Right atrium auricular region (tissue), 2 donors: Measurements from ENCODE around the gene PNPLA5. TPM values are rescaled to one million over a fixed set of nuclear protein-coding genes. Genes with fewer than 3 reads are reported as not detected.

Experiments
- DNase-seq: peaks from one replicate; pipeline ENCODE4 v3.0.0-alpha.2; 2019; ENCODE audit warnings: low spot score
- H3K27ac ChIP-seq, 2 donors: fragments of 200-600 bp; sonication (generic); 1 replicate in 1 of 2; 2 replicates in 1 of 2; pipeline ENCODE4 v1.5.1; 2016 to 2019
- H3K27me3 ChIP-seq, 2 donors: fragments of 200-600 bp; sonication (generic); one replicate each; pipeline versions ENCODE4 v1.5.1 to v1.6.0; 2017 to 2019
- H3K36me3 ChIP-seq: fragments of 200-600 bp; sonication (generic); one replicate; pipeline ENCODE4 v1.5.1; 2016
- H3K4me1 ChIP-seq, 2 donors: fragments of 200-600 bp; sonication (generic); one replicate each; pipeline versions ENCODE4 v1.5.1 to v1.6.0; 2017 to 2019
- H3K4me3 ChIP-seq, 2 donors: fragments of 200-600 bp; sonication (generic); 1 replicate in 1 of 2; 2 replicates in 1 of 2; pipeline ENCODE4 v1.5.1; 2017 to 2019; ENCODE audit warnings: mild to moderate bottlenecking in 1 of 2, moderate library complexity in 1 of 2
- H3K9me3 ChIP-seq, 2 donors: fragments of 200-600 bp; sonication (generic); one replicate each; pipeline ENCODE4 v1.5.1; 2019
- total RNA-seq, 2 donors: library from RNA; depleted of rRNA; stranded (reverse); fragments of >200 nt; gene quantifications; one replicate each; pipeline ENCODE4 v1.1.0, GENCODE V29; 2016
- TF ChIP-seq, protein P1 (sequence below), 2 donors: fragments of 200-600 bp; sonication (generic); IDR thresholded peaks; one replicate each; pipeline ENCODE4 v1.5.1; 2019; ENCODE audit warnings: antibody characterized with exemption in 2 of 2

PNPLA5 gene
- total RNA-seq, 2 donors from 2014 or later = not detected

DNA sequence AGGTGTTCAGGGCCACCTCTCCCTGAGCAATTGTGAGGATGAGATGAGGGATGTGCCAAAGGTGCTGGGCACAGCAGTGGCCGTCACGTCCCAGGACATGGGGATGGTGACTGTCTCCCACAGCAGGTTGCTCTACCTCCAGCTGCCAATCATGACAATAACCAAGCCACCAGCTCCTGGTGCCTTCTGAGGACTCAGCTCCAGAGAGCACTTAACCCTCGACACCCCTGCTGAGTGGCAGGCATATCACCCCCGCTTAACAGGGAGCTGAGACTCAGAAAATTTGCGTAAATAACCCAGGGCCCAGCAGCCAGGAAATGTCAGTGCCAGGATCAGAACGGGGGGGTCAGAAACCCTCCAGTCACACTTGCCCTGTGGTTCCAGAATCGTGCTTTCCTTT is 8.4 kb upstream of the PNPLA5 start:
- H3K9me3 ChIP-seq = no peaks in the 10 kb centered on the region
- H3K36me3 ChIP-seq = no peaks in the 10 kb centered on the region
- DNase-seq = no peak
- H3K27ac ChIP-seq = no peak overlapping the region
- H3K27me3 ChIP-seq = no peaks in the 10 kb centered on the region
- no peak overlapping the region for H3K4me3 ChIP-seq
- TF ChIP-seq, protein P1, sequence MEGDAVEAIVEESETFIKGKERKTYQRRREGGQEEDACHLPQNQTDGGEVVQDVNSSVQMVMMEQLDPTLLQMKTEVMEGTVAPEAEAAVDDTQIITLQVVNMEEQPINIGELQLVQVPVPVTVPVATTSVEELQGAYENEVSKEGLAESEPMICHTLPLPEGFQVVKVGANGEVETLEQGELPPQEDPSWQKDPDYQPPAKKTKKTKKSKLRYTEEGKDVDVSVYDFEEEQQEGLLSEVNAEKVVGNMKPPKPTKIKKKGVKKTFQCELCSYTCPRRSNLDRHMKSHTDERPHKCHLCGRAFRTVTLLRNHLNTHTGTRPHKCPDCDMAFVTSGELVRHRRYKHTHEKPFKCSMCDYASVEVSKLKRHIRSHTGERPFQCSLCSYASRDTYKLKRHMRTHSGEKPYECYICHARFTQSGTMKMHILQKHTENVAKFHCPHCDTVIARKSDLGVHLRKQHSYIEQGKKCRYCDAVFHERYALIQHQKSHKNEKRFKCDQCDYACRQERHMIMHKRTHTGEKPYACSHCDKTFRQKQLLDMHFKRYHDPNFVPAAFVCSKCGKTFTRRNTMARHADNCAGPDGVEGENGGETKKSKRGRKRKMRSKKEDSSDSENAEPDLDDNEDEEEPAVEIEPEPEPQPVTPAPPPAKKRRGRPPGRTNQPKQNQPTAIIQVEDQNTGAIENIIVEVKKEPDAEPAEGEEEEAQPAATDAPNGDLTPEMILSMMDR (IDR thresholded peaks at IDR 0.05) = no peak
- H3K4me1 ChIP-seq = no peaks in the 10 kb centered on the region

DNA sequence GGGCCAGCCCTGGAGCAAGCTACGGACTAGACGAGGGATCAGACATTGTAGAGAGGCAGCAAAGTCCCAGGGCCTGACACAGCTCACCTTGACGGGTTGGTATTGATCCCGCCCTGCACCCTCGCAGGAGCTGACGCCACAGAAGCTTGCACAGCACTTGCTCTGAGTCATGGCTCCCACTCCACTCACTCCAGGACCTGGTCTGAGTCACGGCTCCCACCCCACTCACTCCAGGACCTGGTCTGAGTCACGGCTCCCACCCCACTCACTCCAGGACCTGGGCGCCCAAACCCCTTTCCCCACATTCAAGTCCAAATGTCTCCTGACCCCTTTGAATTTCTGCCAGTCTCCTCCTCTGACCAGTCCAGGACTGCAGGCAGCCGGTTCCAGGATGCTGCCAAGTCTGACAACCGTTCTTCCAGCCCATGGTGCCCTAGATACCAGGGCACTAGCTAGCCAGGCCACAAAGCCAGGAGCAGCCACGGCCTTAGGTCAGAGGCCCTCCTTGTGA is 6.0 kb upstream of the PNPLA5 start:
- Histone ChIP-seq H3K9me3 (no peaks in the 10 kb centered on the region), H3K27ac (no peak overlapping the region), H3K27me3 (no peaks in the 10 kb centered on the region), H3K4me1 (no peaks in the 10 kb centered on the region), H3K4me3 (no peak overlapping the region), H3K36me3 (no peaks in the 10 kb centered on the region)
- DNase-seq = no peak
- TF ChIP-seq, protein P1 (IDR thresholded peaks at IDR 0.05) = no peak

DNA sequence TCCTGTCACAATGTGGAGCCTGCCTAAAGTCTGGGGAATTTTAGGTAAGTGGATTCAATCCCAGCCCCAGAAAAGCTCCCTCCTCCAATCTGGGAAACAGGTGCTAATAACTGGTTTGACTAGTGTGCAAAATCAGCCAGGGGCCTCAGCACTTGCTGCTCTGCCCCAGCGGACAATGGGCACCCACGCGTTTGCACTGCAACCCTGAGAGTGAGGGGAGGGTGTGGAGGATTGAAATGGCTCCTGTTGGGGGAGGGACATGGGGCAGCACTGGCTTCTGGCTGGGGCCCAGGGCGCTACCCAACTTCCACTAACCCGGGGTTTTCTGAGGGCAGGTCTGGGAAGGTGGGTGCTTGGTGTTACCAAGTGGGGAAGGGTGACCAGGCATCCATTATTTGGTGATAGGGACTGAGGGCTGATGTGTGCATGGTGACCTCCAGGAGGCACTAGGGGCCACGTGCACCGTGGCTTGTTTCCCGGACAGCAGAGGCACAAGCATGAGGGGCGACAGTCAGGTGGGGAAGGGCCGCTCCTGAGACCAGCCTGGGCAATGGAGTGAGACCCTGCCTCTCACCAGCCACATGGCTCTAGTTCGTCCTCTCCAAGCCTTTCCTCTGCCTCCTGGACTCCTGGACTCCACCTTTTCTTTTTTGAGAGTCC is 4.3 kb upstream of the PNPLA5 start:
- peaks cover 0 to 10% of the 10 kb centered on the region in 2 donors for H3K4me1 ChIP-seq
- no peak overlapping the region for H3K4me3 ChIP-seq
- DNase-seq = no peak
- no peak overlapping the region for H3K27ac ChIP-seq
- no peaks in the 10 kb centered on the region for H3K9me3 ChIP-seq
- H3K36me3 ChIP-seq = no peaks in the 10 kb centered on the region
- peaks cover 3 to 12% of the 10 kb centered on the region in 2 donors for H3K27me3 ChIP-seq
- TF ChIP-seq, protein P1 (IDR thresholded peaks at IDR 0.05) = no peak

DNA sequence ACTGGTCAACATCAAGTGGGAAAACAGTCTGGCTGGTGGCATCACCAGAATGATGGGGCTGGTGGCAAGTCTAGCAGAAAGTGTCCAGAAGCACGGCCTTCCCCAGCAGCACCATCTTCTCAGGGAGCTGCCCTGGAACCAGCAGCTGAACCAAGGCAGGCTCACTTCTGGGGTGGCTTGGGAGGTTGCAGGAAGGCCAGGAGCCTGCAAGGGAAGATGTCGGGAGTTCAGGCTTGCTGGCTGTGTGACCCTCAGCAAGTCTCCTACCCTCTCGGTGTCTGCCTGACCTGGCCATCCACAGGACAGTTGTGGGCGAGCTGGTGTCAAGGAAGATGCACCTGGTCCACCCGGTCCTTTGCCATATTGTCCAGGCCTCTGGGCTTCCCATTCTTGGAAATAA is 2.3 kb upstream of the PNPLA5 start:
- Histone ChIP-seq H3K4me1 (peaks cover 0 to 12% of the 10 kb centered on the region in 2 donors), H3K27me3 (peaks cover 12 to 13% of the 10 kb centered on the region in 2 donors), H3K9me3 (no peaks in the 10 kb centered on the region), H3K27ac (no peak overlapping the region), H3K36me3 (no peaks in the 10 kb centered on the region), H3K4me3 (no peak overlapping the region)
- TF ChIP-seq, protein P1 (IDR thresholded peaks at IDR 0.05) = no peak
- DNase-seq = no peak

DNA sequence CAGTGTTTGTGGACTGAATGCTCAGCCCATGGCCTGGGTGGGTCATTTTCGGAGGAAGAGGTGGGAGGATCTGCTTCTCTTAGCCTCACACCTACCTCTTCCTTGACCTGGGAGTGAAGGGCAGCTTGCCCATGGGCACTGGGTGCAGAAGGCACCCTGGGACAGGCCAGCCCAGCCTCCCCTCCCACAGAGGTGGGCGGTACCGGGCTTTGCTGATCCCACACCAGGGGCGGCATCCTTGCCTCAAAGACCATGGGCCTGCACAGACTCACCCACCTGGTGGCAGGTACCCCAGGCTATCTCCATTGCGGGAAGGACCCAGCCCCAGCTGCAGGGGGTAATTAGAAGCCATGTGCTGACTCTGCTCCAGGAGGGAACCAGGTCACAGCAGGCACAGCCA is 1.5 kb upstream of the PNPLA5 start:
- TF ChIP-seq, protein P1 (IDR thresholded peaks at IDR 0.05) = no peak
- no peaks in the 10 kb centered on the region for H3K36me3 ChIP-seq
- no peaks in the 10 kb centered on the region for H3K9me3 ChIP-seq
- H3K27ac ChIP-seq = no peak overlapping the region
- peaks cover 0 to 12% of the 10 kb centered on the region in 2 donors for H3K4me1 ChIP-seq
- H3K4me3 ChIP-seq = no peak overlapping the region
- H3K27me3 ChIP-seq = peaks cover 12 to 13% of the 10 kb centered on the region in 2 donors
- no peak for DNase-seq
